Stimulated activated CD8-positive, alpha-beta memory T cell treated with anti-CD3 and anti-CD28 coated beads, Interleukin-7, amount 100 ng/mL, for 24 hours (primary cell): Measurements from ENCODE around the gene TES.
"Not testable (repeated sequence)": the region's sequence is repeated elsewhere in the genome, so short reads cannot be mapped to it uniquely, and the experiment has no call there.

ENCODE experiments used
- DNase-seq: peaks from one replicate; pipeline ENCODE4 v3.0.0-alpha.2; 2020; ENCODE audit warnings: low read depth

TES gene, protein sequence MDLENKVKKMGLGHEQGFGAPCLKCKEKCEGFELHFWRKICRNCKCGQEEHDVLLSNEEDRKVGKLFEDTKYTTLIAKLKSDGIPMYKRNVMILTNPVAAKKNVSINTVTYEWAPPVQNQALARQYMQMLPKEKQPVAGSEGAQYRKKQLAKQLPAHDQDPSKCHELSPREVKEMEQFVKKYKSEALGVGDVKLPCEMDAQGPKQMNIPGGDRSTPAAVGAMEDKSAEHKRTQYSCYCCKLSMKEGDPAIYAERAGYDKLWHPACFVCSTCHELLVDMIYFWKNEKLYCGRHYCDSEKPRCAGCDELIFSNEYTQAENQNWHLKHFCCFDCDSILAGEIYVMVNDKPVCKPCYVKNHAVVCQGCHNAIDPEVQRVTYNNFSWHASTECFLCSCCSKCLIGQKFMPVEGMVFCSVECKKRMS

GRCh38 chr7:116210345-116211005 is at the start of gene TES:
TES (plus strand) TSS chr7:116210539; CDS start chr7:116210708, 169 bp downstream.
- peak; percentile 41 for DNase-seq

GRCh38 chr7:116161728-116162127 is 48.6 kb upstream of the TES start:
- DNase-seq: no peak

GRCh38 chr7:116162254-116162653 is 48.1 kb upstream of the TES start:
- DNase-seq: no peak

DNA sequence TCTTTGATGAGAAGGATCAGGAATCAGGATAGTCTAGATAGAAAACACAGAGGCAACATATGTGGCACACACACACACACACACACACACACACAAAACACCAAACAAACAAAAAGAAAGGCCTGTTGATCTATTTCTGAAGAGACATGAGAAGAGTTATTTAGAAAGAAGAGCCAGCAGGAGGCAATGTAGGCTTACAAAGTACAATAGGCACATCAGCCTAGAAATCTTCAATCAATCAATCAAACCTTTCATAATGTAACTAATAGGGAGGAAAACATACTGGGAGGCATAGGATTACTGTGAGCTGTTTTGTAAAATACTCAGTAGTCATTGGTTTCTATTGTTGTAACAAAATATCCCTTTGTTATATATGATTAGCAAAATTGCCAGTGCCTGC is 47.3 kb upstream of the TES start:
- no peak for DNase-seq

- DNase-seq: no peak
These were observed 45.6 kb upstream of the TES start for GRCh38 chr7:116164552-116165306.

DNA sequence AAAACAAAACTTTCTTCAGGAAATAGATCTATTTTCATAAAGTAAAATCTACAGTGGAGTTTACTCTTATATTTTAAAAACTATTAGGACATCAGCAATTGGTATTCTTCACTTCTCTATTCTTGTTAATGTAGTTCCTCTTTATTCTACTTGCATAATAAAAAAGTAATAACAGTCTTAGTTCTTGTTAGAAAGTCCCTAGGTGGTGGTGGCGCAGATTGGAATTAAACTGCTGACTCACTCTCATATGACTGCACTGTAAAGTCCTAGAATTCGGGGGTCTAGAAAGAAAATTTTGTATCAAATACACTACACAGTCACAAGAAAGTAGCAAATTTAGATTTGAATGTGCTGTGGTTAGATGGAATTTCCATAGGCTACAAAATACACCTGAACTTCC is 44.6 kb upstream of the TES start:
- no peak for DNase-seq

DNA sequence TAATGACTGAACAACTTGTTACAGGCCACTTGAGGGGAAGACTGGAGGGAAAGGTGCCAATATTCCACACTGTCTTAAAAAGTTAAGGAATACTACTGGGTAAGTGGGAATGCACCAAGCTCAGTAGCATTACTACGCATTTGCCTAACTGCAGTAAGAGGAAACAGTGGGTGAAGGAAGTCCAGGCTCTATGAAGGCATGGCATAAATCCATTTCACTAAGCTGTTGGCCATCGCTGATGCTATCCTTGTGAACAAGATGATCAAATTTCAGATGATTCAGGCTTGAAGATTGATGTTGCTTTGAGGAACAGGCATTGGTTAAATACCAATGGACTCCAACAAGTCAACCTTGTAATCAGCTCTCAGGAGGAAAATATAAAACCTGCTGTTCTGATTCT is 44.2 kb upstream of the TES start:
- DNase-seq: no peak

DNA sequence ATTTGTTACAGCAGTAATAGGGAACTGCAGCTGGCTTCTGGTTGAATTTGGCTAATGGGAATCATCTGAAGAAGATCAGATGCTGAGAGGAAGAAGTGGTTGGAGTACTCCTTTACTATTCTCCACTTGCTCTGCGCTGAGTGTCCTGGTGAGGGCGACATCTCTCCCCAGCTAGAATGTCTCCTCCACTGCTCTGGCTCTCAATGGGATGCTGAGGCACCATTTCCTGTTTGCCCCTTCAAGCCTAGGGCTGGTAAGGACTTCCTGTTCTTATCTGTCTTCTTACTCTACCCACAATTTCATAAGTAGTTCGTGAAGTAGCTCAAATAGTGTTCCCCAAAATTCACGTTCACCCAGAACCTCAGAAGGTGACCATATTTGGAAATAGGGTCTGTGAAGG is 43.2 kb upstream of the TES start:
- DNase-seq: no peak

- no peak for DNase-seq
These were observed 41.3 kb upstream of the TES start for GRCh38 chr7:116169060-116169459.

DNA sequence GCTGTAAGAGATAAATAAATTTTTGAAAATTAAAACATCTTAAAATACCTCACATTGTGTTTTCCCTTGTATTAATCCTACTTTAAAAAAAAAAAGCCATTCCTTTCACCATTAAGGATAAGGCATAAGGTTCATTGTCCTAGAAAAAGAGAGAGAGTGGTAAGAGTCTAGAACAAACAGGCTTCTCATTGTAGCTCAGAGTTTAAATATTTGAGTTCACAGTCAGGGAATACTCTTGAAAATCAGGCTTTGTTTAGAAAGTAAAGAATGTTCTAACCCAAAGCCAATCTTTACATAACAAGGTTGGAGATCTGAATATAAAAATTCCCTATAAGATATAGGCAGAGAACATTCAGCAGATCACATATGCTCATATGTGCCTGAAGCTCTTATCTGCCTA is 40.2 kb upstream of the TES start:
- no peak for DNase-seq

- DNase-seq: no peak
These were observed 39.2 kb upstream of the TES start for GRCh38 chr7:116171094-116171493.

DNA sequence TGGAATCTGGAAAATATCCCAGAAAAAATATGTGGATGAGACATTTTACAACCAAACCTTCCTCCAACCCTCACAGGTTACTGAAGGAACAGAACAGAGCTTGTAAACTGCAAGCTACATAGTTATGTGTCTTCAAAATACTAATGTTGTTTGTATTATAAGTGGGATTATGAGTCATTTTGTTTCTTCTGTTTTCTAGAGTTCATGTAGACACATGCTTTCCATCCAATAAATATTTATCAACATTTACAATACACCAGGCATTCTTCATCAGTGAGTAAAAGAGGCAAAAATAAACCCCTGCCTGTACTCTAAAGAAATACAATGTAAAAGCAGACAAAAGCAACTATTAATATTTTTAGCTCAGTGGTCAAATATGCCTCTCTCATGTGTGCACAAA is 38.0 kb upstream of the TES start:
- no peak for DNase-seq

DNA sequence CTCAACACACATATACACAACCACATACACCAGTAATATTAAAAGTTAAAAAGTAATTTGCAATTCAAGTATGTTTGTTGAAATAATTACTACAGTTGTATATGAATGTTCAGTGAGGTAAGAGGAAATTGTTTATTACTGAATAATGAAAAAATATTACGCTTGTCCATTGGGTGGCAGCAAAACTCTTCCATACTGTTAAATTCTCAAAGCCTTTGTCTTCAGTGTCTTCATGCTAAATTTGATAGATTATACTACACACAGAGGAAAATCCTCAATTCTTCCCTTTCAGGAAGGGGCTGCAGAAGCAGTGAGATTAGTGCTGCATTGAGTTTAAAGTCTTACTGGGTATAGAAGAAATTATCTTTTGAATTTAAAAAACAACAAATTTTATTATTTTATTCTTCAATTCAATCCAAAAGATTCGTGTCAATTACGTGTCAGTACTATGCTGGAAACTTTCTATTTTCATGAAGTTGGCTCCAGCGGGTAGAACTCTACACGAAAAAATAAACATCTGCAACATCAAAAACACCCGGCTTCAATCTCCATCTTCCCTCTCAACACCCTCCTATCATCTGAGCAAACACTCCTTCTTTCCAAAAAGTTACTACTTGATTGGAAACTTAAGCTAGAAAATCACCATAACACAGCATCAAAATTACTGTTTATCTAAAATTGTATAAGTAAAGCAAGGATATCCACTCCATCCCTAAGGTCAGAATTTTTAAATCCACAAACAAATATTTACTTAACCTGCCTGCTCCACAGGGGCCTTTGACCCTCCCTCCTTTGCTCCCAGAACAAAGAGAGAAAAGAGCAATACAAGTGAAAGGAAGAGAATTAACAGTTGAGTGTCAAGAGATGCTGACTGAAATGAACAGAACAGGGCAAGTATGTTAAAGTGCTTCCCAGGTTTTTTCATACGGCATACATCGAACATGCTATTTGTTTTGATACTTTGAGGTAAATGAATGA is 37.0 kb upstream of the TES start:
- no peak for DNase-seq

GRCh38 chr7:116175095-116175494 is 35.2 kb upstream of the TES start:
- DNase-seq: not testable (repeated sequence)

DNA sequence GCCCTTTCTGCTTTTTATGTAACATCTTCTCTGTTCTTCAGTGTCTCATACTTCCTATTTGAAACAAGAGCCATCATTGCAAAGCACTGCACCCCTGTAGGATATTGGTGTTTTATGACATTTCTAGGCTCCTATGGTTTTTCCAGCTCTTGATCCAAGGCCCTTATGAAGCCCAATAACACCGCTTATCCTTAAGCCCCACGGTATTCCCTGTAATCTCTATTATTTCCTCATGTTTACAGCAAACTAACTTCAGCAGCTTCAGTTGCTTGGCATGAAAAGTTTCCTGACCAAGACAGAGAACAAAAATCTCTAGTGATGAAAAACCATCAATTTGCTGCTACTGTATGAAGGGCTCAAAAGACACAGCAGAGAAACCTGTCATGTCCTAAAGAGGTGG is 34.1 kb upstream of the TES start:
- no peak for DNase-seq

DNA sequence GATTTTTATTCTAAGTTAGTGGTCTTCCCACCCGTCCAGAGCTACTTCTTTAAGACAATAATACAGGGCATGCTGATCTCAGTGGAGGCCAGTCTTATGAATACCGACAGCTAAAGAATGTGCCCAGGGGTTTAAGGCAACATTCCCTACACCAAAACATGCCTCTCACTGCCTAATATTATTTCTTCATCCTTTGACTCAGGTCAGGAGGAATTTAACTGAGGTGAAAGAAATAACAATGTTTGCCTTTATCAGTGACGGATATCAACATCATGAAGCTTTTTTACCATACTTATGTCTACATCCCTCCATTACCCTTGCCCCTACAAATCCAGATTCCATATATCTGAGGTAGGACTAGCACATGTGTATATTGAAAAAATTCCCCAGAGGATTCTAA is 33.3 kb upstream of the TES start:
- no peak for DNase-seq

GRCh38 chr7:116180302-116180701 is 30.0 kb upstream of the TES start:
- DNase-seq: no peak

DNA sequence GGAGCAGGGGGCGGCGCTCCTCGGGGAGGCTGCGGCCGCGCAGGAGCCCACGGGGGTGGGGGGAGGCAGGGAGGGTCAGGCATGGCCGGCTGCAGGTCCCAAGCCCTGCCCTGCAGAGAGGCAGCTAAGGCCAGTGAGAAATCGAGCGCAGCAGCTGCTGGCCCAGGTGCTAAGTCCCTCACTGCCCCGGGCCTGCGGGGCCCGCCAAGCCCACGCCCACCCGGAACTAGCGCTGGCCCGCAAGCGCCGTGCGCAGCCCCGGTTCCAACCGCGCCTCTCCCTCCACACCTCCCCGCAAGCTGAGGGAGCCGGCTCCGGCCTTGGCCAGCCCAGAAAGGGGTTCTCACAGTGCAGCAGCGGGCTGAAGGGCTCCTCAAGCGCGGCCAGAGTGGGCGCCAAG is 28.3 kb upstream of the TES start:
- DNase-seq: no peak

GRCh38 chr7:116185450-116185849 is 24.9 kb upstream of the TES start:
- no peak for DNase-seq

DNA sequence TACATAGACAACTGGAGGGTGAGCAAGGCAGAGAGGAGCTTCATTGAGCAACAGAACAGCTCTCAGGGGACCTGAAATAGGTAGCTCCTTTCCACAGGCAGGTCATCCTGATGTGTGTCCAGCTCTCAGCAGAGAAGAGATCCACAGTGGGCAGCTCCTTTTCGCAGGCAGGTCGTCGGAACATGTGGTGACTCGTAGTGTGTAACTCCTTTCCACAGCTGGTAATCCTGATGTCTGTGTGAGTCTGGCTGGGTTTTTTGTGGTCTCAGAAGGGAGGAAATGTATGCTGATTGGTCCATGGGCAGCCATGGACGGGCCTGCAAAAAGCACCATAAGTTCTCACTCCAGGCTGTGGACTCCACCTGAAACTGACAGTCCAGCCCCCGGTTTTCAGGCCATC is 24.4 kb upstream of the TES start:
- DNase-seq: no peak

DNA sequence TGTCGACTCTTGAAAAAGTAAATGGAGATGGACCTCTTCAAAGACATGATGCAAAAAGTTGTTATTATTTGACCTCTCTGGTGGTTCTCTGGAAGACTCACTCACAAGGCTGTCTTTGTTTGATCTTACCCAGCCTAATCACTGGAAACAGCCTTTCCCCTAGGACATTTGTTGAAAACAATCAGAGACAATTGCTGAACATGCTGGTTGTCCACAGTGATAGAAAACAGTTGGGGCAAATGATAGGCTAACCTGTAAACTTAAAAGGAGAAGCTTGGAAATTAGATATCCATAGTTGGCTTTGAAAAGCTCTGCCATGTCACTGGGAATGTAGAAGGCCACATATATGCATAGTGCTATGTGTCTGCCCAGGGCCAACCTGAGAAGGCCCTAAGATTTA is 22.9 kb upstream of the TES start:
- no peak for DNase-seq
